Kidney tubule cell (primary cell): ENCODE data around the gene MECR.
"Not testable (repeated sequence)": the region's sequence is repeated elsewhere in the genome, so short reads cannot be mapped to it uniquely, and the experiment has no call there.

Experiments used
- DNase-seq: peaks from one replicate; pipeline ENCODE4 v3.0.0-alpha.2; 2018; ENCODE audit warnings: low spot score

MECR gene

DNA sequence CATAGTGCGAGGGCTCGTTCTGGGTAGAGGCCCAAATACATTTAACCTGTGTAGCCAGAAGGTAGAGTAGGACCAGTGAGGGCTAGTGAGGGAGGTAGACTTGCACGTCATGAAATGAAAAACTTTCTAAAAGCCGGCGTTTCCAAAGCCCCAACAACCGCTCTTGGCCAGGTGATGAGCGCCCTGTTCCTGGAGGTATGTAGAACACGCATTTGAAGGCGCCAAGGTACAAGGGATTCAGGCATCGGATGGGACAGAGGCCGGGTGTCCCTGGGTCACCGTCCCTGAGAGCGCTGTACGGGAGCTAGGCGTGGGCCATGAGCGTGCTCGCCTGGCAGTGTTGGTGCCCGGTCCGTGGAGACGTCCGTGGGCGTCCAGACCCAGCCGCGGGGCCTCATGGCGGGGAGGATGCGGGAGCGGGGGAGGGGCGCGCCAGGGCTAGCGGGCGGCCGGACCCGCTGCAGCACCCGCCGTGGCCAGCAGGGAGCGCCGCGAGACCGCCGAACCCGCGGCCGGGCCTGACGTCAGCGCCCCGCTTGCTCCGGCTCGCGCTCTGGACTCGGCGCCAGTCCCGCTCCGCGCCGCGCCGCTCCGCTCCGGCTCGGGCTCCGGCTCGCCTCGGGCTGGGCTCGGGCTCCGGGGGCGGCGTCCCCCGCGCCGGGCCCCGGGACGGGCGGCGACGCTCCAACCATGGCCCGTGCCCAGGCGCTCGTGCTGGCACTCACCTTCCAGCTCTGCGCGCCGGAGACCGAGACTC is 5.4 kb upstream of the MECR start, which contains the start of gene PTPRU:
PTPRU (plus strand) TSS at position 568 of the 757 bp plus-strand sequence; CDS start at position 691, 123 bp downstream.
- peak; percentile 74 for DNase-seq

DNA sequence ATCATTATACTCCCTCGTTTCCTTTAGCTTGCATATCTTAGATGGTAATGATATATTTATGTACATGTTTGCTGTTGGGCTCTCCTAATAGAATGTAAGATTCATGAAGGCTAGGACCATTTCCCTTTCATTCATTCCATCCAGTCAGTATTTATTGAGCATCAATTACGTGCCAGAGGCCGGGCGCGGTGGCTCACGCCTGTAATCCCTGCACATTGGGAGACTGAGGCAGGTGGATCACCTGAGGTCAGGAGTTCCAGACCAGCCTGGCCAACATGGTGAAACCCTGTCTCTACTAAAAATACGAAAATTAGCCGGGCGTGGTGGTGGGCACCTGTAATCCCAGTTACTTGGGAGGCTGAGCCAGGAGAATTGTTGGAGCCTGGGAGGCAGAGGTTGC is 4.1 kb upstream of the MECR start:
- DNase-seq = not testable (repeated sequence)

- no peak for DNase-seq
These were observed 3.7 kb upstream of the MECR start for GRCh38 chr1:29234471-29234870.

DNA sequence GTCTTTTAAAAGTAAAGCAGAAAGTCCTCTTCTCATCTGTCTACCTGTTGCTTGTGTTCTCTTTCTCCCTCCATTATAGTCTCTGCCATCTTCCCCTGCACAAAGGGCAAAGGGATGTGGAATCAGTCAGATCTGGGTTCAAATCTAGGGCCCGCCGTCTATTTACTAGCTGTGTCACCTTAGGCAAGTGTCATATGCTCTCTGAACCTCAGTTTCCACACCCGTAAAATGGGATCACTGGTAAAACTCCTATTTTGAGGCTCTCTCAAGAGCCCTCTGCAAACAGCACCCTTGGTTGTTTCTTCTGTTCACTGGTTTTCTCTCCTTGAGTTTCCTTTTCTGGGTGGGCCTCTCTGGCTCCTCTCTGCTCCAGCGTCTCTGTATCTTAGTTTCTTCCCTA is 3.0 kb upstream of the MECR start:
- no peak for DNase-seq

GRCh38 chr1:29232387-29232786 is 1.7 kb upstream of the MECR start:
- DNase-seq = no peak

- DNase-seq = no peak
These were observed 556 bp downstream of the MECR start for GRCh38 chr1:29230204-29230552.

- DNase-seq = peak; percentile 24
These were observed 3.2 kb downstream of the MECR start for GRCh38 chr1:29227511-29227910.

GRCh38 chr1:29225361-29225760 is 5.4 kb downstream of the MECR start:
- no peak for DNase-seq

DNA sequence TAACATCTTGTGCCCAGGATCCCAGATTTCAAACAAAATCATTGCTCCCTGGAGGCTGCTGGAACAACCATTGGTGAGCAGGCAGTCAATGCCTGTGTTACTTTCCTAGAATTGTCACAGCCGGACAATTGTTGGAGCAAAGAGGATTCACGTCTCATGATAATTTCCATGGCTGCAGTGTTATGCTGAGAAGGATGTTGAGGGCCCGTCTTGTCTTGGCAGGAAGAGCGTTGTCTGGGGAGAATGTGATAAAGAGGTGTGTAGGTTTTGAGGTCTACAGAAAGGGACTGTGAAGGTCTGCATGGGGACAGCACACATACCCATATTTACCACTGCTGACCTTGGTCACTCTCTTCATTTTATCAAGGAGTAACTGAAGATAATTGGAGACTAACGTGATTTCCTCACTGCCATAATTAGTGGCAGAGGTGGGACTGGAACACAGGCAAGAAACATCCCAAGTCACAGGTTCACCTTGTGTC is 6.3 kb downstream of the MECR start:
- DNase-seq = no peak

DNA sequence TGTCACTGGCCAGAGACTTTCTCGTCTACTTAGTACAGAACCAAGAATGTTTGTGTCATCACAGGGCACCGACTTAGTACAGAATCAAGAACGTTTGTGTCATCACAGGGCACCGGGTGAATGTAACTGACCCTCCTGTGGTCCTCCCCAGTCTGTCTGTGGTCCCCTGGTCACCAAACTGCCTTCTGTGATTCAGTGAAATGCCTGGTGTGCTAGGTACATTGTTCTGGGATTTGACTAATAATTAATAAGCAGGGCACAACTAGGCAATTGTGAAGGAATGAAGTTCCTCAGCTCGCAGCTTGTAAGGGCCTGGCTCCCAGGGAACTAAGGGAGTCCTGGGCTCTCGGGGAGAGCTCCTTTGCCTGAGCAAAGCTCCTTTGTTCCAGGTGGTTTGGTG is 7.2 kb downstream of the MECR start:
- DNase-seq = peak; percentile 63

GRCh38 chr1:29222686-29223085 is 8.0 kb downstream of the MECR start:
- DNase-seq = no peak

GRCh38 chr1:29222260-29222659 is 8.5 kb downstream of the MECR start:
- not testable (repeated sequence) for DNase-seq

GRCh38 chr1:29221296-29221695 is 9.4 kb downstream of the MECR start:
- DNase-seq = no peak

DNA sequence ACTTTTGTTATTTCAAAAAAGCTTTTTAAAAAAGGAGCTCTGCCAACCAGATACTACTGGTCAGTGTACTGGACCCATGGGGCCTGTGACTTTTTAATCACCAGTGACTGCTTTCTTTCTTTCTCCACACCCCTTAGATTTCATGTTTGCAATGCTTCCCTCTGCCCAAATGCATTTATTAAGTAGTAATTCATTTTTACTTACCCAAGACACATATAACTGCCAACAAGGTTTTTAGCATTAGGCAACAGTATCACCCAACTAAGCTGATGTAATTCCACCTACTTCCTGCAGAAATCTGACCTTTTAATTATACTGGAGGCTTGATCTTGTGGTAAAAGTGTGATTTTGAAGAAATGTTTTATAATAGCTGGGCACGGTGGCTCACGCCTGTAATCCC is 12.5 kb downstream of the MECR start:
- no peak for DNase-seq

- no peak for DNase-seq
These were observed 13.1 kb downstream of the MECR start for GRCh38 chr1:29217633-29218032.

DNA sequence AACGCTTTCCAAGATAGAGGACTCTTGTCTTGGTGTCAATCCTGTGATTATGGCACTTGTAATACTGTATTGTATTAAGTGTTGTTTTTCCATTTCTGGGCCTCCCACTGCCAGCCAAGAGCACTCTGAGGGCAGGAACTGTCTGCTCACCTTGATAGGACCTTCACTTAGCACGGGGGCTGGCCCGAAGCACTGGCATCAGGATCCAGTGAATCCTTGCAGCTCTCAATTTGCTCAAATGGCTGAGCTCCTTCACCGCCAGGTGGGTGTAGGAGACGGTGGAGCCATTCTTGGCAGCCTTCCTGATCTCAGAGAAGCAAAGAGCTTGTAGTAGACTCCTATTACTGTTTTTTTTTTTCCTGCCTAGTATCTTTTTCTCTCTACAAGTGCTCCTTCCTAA is 17.7 kb downstream of the MECR start:
- DNase-seq = no peak

DNA sequence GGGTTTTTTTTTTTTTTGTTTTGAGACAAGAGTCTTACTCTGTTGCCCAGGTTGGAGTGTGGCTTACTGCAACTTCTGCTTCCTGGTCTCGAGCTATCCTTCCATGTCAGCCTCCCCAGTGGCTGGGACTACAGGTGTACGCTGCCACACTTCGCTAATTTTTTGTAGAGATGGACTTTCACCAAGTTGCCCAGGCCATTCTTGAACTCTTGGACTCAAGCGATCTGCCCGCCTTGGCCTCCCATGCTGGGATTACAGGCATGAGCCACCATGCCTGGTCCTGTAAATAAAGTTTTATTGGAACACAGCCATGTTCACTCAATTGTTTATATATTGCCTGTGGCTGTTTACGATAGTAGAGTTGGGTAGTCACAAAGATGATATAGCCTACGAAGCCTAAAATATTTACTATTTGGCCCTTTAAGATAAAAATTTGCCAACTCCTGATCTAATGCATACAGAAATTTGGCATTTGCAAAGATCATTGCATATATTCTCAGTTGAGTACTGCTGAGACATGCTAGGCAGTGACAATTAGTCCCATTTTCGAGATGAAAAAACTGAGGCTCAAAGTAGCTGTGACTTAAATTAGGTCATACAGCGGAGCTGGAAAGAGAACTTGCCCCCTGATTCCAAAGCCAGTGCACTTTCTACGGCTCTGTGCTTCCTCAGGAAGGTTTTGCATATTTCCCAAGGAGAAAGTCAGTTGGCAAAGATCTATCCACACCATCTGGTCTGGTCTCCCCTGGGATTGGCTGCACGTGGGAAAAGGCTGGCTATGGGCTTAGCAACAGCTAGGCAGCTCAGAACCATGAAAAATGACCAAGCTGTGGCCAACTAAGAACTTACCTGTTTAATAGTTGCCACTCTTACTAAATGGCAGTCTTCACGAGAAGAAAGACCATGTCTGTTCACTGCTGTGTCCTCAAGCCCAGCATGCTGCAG is 19.4 kb downstream of the MECR start:
- DNase-seq = no peak

DNA sequence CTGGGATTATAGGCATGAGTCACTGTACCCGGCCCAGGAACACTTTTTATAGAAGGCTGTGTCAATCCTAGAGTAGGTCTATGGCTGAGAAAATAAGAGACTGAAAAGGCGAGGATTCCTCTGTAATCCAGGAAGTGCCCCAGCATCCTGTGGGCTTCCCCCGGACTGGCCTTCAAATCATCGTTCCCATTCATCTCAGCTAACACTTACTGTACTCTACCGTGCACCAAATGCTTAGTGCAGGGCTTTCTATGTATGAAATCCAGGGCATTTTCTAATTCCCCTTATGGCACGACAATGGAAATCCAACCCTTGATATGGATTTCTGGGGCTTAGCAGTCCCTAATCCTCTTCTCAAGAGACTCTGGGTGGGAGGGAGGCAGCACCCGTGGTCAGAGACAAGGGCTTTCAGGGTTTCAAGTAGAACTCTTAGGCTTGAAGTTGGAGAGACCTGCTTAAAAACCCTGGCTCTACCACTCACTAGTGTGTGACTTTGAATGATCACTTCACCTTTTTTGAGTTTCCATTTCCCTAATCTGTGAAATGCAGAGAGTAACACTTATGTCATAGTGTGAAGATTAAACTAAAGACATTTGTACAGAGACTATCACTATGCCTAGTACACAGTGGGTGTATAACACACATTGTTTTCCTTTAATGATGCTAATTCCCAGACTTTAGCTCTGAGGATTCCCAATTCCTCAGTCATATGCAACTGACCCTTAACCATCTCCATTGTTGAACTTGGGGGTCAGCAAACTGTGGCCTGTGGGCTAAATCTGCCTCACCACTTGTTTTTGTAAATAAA is 20.3 kb downstream of the MECR start:
- no peak for DNase-seq

- DNase-seq = peak; percentile 49
These were observed 21.6 kb downstream of the MECR start for GRCh38 chr1:29209173-29209572.

DNA sequence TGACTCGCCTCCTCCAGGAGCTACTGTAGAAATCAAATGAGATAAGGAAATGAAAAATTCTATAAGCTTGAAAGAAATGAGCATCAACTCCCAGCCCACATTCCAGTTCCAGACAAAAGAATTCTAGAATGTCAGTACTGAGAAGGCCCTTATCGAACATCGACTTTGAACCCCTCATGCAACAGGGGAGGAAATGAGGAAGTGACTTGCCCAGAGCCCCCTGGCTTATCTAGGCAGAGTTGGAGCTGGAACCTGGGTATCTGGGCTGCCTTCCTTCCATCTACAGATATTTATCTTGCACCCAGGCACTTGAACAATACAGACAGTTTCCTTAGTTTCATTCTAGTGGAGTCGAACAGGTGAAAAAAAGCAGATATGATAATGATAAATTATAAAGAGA is 22.3 kb downstream of the MECR start:
- no peak for DNase-seq

GRCh38 chr1:29202584-29203340 is 28.0 kb downstream of the MECR start:
- DNase-seq = peak; percentile 96
